Panc1 (cell line): ENCODE data around the gene TNFAIP3.

Experiments used
- POLR2AphosphoS5 ChIP-seq: IDR thresholded peaks from 2 replicates; pipeline ENCODE4 v1.6.1; 2012; ENCODE audit warnings: mild to moderate bottlenecking, low read depth, low read length, moderate library complexity
- TF ChIP-seq, protein P1 (sequence below): fragments of 450-650 bp; IDR thresholded peaks from 2 replicates; pipeline ENCODE4 v1.5.1; 2017; ENCODE audit warnings: mild to moderate bottlenecking
- TF ChIP-seq, protein P2 (sequence below), 2 experiments: IDR thresholded peaks; 2 replicates each; pipeline ENCODE4 v1.6.1; 2011 to 2012; ENCODE audit warnings: low read depth in 2 of 2, control low read depth in 1 of 2, low read length in 1 of 2, mild to moderate bottlenecking in 1 of 2, moderate library complexity in 1 of 2; ENCODE audit not compliant: insufficient read depth in 1 of 2

DNA sequence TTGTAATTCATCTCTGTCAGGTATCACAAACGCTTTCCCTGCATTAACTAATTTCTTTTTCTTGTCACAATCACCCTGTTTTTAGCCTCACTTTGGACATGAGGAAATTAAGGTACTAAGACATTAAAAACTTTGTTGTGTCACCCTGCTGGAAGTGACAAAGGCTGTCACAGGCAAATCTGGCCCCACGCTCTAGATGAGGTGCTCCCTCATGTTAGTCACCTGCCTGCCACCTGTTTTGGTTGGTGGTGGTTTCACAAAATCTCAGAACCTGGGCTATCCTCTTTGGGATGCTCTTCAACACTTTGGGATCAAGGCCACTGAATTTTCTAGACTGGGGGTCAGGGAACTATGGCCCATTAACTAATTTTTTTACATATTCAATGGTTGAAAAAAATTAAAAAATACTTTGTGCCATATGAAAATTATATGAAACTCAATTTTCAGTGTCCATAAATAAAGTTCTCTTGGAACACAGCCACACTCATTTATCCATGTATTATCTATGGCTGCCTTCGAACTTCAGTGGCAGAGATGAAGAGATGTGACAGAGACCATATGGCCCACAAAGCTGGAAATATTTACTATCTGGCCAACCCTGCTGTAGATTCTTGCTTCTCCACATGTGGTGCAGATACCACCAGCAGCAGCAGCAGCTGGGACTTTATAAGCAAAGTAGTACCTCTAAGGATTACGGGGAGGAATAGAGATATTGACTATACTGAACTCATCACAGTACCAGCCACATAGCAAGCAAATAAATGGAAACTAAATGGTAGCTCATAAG lies 16.1 kb upstream of the TNFAIP3 start:
- TF ChIP-seq, protein P1, sequence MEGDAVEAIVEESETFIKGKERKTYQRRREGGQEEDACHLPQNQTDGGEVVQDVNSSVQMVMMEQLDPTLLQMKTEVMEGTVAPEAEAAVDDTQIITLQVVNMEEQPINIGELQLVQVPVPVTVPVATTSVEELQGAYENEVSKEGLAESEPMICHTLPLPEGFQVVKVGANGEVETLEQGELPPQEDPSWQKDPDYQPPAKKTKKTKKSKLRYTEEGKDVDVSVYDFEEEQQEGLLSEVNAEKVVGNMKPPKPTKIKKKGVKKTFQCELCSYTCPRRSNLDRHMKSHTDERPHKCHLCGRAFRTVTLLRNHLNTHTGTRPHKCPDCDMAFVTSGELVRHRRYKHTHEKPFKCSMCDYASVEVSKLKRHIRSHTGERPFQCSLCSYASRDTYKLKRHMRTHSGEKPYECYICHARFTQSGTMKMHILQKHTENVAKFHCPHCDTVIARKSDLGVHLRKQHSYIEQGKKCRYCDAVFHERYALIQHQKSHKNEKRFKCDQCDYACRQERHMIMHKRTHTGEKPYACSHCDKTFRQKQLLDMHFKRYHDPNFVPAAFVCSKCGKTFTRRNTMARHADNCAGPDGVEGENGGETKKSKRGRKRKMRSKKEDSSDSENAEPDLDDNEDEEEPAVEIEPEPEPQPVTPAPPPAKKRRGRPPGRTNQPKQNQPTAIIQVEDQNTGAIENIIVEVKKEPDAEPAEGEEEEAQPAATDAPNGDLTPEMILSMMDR: no peak
- TF ChIP-seq, protein P2, sequence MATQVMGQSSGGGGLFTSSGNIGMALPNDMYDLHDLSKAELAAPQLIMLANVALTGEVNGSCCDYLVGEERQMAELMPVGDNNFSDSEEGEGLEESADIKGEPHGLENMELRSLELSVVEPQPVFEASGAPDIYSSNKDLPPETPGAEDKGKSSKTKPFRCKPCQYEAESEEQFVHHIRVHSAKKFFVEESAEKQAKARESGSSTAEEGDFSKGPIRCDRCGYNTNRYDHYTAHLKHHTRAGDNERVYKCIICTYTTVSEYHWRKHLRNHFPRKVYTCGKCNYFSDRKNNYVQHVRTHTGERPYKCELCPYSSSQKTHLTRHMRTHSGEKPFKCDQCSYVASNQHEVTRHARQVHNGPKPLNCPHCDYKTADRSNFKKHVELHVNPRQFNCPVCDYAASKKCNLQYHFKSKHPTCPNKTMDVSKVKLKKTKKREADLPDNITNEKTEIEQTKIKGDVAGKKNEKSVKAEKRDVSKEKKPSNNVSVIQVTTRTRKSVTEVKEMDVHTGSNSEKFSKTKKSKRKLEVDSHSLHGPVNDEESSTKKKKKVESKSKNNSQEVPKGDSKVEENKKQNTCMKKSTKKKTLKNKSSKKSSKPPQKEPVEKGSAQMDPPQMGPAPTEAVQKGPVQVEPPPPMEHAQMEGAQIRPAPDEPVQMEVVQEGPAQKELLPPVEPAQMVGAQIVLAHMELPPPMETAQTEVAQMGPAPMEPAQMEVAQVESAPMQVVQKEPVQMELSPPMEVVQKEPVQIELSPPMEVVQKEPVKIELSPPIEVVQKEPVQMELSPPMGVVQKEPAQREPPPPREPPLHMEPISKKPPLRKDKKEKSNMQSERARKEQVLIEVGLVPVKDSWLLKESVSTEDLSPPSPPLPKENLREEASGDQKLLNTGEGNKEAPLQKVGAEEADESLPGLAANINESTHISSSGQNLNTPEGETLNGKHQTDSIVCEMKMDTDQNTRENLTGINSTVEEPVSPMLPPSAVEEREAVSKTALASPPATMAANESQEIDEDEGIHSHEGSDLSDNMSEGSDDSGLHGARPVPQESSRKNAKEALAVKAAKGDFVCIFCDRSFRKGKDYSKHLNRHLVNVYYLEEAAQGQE (IDR thresholded peaks at IDR 0.05; ENCODE audit: insufficient read depth in 1 of 2, low read depth in 2 of 2, low read length in 1 of 2): no peak
- no peak for TF ChIP-seq POLR2AphosphoS5
